LHCN-M2 (cell line): ENCODE data around the gene L3MBTL4. TPM values are rescaled to one million over a fixed set of nuclear protein-coding genes. Genes with fewer than 3 reads are reported as not detected.

Source experiments
- DNase-seq: peaks from one replicate; pipeline ENCODE4 v3.0.0-alpha.2; 2012; ENCODE audit warnings: low read depth
- total RNA-seq: library from RNA; depleted of rRNA; stranded (reverse); fragments of >200 nt; gene quantifications from 2 replicates; pipeline ENCODE4 v1.2.3, GENCODE V29; 2014

L3MBTL4 gene
- total RNA-seq, 1 experiment from 2014 or later, result not detected

DNA sequence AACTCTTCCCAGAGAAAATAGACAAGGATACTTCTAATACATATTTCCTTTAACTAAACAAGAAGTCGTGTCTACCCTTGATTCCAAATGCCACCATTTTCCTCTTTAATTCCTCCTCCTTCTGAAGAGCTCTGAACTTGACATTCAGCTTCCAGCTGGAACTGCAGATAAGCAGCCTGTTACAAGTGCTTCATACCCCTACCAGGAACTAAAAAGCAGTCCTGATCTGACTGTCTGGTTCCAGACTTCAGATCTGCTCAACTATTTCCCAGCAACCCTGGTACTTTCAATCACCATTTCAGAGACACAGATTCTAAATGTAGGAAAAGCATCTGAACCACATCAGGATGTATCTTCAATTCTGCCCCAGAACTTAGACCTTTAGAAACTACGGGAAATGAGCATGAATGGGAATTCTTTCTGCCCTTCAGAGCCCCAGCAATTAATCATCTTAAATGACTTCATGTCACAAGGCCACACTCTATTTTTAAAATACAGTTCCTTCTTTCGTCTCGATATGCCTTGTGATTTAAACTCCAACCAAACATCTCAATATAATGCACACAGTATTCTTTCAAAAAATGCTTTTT, 159.5 kb downstream of the L3MBTL4 start:
- no peak for DNase-seq

- DNase-seq, result no peak
Measured at GRCh38 chr18:6254456-6254855, 160.3 kb downstream of the L3MBTL4 start.

- DNase-seq, result no peak
Measured at GRCh38 chr18:6251084-6251483, 163.6 kb downstream of the L3MBTL4 start.

GRCh38 chr18:6249788-6250187, 164.9 kb downstream of the L3MBTL4 start:
- DNase-seq, result no peak

DNA sequence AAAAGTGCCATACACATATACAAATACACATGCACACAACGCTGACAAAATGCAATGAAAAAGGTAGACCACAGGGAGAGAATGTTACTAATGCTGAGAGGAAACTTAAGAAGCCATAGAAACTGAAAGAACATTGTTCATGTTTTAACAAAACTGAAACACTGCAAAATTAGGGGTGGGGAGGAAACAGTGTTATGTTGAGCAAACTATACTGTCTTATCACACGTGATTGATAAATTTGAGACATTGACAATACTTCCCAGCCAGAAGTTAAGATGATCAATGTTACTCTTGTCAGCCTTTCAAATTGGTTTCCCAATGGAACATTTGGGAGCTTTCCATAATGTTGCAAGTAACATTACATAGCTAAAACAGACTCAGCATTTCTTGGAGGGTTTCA, 165.5 kb downstream of the L3MBTL4 start:
- DNase-seq, result no peak

- DNase-seq, result no peak
Measured at GRCh38 chr18:6248017-6248416, 166.7 kb downstream of the L3MBTL4 start.

DNA sequence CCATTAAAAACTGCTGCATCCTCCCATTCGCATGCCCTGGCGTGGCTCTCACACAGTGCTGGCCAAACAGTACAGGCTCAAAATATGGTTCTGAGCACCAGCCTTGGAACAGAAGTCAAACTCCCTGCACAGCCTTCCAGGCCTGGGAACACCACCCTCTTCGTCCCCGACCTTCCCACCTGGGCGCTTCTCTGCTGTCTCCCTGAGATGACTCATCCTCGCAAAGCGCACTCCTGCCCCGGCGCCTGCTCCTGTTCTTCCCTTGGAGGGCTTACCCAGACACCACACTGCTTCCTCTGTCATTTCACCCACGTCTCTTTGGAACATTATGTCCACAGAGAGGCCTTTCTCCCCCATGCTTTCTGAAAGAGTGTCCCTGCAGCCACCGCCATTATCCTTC, 172.7 kb downstream of the L3MBTL4 start:
- DNase-seq, result no peak

GRCh38 chr18:6239716-6240115, 175.0 kb downstream of the L3MBTL4 start:
- DNase-seq, result no peak

- no peak for DNase-seq
Measured at GRCh38 chr18:6236258-6236657, 178.5 kb downstream of the L3MBTL4 start.

DNA sequence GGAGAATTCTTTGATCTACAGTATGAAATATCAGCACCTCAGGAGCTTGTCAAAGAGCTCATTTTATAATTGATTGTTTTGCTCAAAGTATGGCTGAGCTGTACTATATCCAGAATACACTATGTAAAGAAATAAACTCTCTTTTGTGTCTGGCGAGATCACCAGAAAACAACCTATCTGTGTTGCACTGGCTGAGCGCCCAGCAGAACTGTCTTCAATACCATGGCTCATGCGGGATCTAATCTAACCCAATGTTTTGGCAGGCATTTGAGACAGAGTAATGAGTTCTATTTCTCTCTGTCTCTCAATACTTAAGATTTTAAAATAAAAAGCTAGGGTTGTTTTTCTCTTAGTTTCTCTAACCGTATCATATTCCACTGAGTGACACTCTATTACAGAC, 192.4 kb downstream of the L3MBTL4 start:
- no peak for DNase-seq

DNA sequence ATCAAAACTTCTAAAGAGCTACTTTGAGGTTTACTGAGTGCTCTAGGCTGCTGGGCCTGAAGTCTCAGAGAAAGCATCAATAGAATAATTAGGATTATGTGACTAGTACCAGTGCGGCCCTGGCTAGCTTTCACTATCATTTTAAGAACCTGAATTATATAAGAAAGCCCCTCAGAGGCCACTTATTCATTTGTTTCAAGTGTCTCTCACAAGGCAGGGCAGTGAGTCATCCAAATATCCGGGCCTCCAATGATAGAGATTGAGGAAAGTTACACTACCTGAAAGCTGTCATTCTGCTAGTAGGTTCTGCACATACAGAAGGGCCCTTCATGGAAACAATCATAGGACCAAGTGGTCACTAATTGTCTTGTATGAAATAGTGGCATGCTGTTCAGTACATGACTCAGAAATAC, 193.1 kb downstream of the L3MBTL4 start:
- DNase-seq, result no peak

- DNase-seq, result no peak
Measured at GRCh38 chr18:6220129-6220528, 194.6 kb downstream of the L3MBTL4 start.

- no peak for DNase-seq
Measured at GRCh38 chr18:6219116-6219717, 195.5 kb downstream of the L3MBTL4 start.

GRCh38 chr18:6215888-6216287, 198.8 kb downstream of the L3MBTL4 start:
- DNase-seq, result no peak

DNA sequence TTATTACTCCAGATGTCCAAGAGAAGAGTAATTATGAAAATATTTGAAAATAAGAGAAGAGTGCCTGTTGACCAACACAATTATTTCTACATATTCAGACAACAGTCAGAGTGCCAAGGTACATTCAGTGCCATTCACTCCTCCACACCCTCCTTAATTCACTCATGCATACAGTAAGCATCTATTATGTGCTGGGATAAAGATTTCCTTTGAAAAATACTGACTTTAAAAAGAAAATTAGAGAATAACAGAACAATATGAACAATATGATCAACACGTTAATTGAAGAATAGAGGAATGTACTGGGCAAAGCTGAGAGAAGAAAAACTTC, 203.6 kb downstream of the L3MBTL4 start:
- DNase-seq, result no peak

GRCh38 chr18:6210349-6211173, 204.2 kb downstream of the L3MBTL4 start:
- DNase-seq, result no peak

- no peak for DNase-seq
Measured at GRCh38 chr18:6207941-6208340, 206.8 kb downstream of the L3MBTL4 start.

DNA sequence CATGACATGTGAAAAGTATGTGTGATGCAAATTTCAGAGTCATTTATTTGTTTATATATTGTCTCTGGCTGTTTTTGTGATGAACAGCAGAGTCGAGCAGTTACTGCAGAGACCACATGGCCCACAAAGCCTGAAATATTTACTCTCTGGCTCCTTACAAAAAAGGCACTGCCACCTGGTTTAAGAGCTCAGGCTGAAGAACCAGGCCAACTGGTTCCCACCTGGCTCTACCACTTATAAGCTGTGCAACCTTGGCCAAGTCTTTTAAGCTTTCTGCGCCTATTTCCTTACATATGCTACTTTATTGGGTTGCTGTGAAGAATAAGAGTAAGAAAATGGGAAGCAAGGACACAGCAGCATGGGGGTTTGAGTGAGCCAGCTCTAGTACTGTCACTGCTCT, 207.6 kb downstream of the L3MBTL4 start:
- no peak for DNase-seq

DNA sequence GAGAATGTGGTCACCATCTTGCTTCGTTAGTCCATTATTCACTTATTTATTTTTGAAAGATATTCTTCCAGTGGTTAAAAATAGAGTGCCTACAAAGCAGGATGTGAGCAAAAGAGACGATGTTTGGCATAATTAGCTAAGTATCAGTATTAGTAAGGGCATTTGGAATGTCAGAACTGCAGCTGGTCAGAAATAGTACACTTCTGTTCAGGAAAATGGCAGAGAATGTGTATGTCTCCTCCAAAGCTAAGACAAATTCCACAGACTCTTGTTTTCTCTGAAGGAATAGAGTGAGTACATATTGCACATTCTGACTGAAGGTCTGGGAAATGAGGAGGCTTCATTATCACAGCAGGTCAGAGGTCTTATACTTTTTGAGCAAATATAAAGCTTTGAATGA, 209.0 kb downstream of the L3MBTL4 start:
- DNase-seq, result no peak

GRCh38 chr18:6204476-6204875, 210.2 kb downstream of the L3MBTL4 start:
- DNase-seq, result no peak

DNA sequence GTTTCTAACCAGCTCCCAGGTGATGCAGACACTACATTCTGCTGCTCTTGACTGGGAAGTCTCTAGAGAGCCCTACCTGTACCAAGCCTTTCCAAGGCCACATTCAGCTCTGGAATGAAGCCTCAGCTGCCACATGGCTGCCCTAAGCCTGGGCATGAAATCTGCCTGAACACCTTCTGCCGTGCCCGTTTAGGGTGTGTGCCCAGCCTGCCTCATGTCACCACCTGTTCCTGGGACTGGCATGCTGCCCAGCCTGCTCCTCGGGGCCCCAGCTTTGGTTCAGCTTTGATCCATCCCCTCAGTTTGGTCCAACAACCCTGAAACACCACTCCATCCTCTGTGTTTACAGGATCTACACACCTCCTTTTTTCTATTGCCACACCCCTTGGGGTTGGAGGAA, 210.9 kb downstream of the L3MBTL4 start:
- no peak for DNase-seq

DNA sequence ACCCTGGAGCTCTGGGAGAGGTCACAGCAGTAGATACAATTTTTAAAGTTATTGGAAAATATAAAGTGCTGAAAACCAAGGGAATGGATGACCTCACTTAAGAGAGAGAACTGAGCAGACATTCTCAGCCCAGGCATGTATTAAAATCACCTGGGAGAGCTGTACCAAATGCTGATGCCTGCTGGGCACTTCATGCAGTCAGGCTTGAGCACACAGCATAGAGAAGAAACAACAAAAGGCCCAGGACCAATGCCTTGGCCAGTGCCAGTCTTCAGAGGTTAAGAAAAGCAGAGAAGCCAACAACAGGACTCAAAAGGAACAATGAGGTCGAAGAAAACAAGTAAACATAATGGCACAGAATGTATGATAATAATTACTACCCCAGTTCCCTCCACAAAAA, 211.8 kb downstream of the L3MBTL4 start:
- no peak for DNase-seq

DNA sequence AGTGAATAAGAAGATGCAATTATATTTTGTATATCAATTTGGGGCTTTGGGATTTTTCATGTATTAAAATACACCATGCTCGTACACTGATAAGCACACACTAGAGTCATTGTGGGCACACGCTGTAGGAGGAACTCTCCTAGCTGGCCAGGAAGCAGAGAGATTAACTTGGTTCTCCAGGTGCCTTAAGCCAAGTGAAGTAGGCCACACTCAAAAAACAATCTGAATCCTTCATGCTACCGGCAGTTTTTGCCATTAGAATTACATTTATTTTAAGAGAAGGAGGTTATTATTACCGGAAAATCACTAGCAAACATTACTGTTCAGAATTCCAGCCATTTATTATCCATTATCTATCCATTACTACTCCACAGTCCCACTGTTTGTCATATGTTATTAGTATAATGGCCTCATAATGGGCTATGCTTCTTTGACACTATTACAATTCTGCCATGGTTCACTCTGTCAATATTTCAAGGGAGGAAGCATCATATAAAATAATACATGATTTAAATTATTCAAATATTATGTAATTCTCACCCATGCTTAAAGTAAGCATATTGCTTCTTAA, 214.4 kb downstream of the L3MBTL4 start:
- DNase-seq, result no peak
